ENCODE measurements around the gene GPR160.

GRCh38 chr3:170049146-170050000 lies 11.6 kb downstream of the GPR160 start:
- no peak for TF ChIP-seq REST (IDR thresholded peaks at IDR 0.05; ENCODE audit: low read depth)
- no peak for TF ChIP-seq CTCF (IDR thresholded peaks at IDR 0.05 in 2 of 3, conservative IDR thresholded peaks at IDR 0.05 in 1 of 3; ENCODE audit: borderline replicate concordance in 1 of 3, insufficient read depth in 1 of 3, low read depth in 2 of 3, low read length in 2 of 3)
- no peak for TF ChIP-seq YY1 (IDR thresholded peaks at IDR 0.05; ENCODE audit: extremely low read depth, insufficient replicate concordance, low read depth, low read length)
- TF ChIP-seq ZNF274 (IDR thresholded peaks at IDR 0.05; ENCODE audit: low read depth, low read length), result no peak
- TF ChIP-seq ZFX (IDR thresholded peaks at IDR 0.05), result no peak
- no peak for TF ChIP-seq SIN3A (IDR thresholded peaks at IDR 0.05; ENCODE audit: low read depth)
- TF ChIP-seq MAX (IDR thresholded peaks at IDR 0.05), result no peak
- TF ChIP-seq SP1 (IDR thresholded peaks at IDR 0.05; ENCODE audit: low read depth), result no peak
- no peak for TF ChIP-seq POLR2AphosphoS5 (IDR thresholded peaks at IDR 0.05; ENCODE audit: low read depth, low read length)
- no peak for TF ChIP-seq EZH2 (IDR thresholded peaks at IDR 0.05)
